Activated naive CD8-positive, alpha-beta T cell treated with anti-CD3 and anti-CD28 coated beads for 36 hours (primary cell): ENCODE results near the gene APOC4. TPM values are rescaled to one million over a fixed set of nuclear protein-coding genes. Genes with fewer than 3 reads are reported as not detected.
A peak's percentile ranks its signal among the peaks of the same experiment; 100 is the strongest.
"Not testable (repeated sequence)": the region's sequence is repeated elsewhere in the genome, so short reads cannot be mapped to it uniquely, and the experiment has no call there.

Experiments used
- DNase-seq: peaks from one replicate; pipeline ENCODE4 v3.0.0; 2021
- H3K27ac Mint-ChIP-seq: one replicate; pipeline ENCODE4 v1.8.0; 2022; ENCODE audit warnings: mild to moderate bottlenecking, moderate library complexity, mixed read lengths
- H3K27me3 Mint-ChIP-seq: one replicate; pipeline ENCODE4 v1.8.0; 2022; ENCODE audit warnings: mild to moderate bottlenecking, mixed read lengths
- H3K36me3 Mint-ChIP-seq: one replicate; pipeline ENCODE4 v1.8.0; 2021; ENCODE audit warnings: mild to moderate bottlenecking, mixed read lengths
- H3K4me1 Mint-ChIP-seq: one replicate; pipeline ENCODE4 v1.8.0; 2021; ENCODE audit warnings: mixed read lengths
- H3K4me3 Mint-ChIP-seq: one replicate; pipeline ENCODE4 v1.8.0; 2022; ENCODE audit warnings: mild to moderate bottlenecking, moderate library complexity, mixed read lengths
- H3K9me3 Mint-ChIP-seq: one replicate; pipeline ENCODE4 v1.8.0; 2022; ENCODE audit warnings: mixed read lengths
- total RNA-seq, 2 experiments: library from RNA; stranded (reverse); gene quantifications; one replicate each; pipeline ENCODE4 v1.2.3, GENCODE V29; 2021

APOC4 gene
- total RNA-seq, 2 experiments from 2014 or later = not detected

DNA sequence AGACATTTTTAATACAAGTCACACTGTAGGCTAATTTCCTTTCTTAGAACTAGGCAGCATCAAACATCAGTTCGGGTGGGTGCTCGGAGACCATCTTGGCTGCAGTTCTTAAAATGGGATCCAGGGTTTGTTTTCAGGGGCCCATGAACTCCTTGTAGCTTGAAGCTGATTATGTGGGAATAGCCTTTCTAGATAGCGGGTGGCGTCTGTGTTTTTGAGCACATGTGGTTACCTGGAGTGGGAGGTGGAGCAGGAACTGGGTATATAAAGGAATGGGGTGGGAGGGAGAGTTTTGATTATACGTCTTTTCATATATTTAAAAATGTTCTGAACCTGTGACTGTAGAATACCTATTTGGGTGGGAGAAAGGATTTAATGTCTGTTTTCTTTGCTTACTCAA lies 26.1 kb downstream of the APOC4 start:
- no peak for DNase-seq
- H3K27me3 Mint-ChIP-seq = no peaks in the 10 kb centered on the region
- H3K4me1 Mint-ChIP-seq = no peaks in the 10 kb centered on the region
- no peak overlapping the region for H3K4me3 Mint-ChIP-seq
- no peaks in the 10 kb centered on the region for H3K9me3 Mint-ChIP-seq
- H3K27ac Mint-ChIP-seq = no peak overlapping the region
- H3K36me3 Mint-ChIP-seq = peaks cover 7% of the 10 kb centered on the region

DNA sequence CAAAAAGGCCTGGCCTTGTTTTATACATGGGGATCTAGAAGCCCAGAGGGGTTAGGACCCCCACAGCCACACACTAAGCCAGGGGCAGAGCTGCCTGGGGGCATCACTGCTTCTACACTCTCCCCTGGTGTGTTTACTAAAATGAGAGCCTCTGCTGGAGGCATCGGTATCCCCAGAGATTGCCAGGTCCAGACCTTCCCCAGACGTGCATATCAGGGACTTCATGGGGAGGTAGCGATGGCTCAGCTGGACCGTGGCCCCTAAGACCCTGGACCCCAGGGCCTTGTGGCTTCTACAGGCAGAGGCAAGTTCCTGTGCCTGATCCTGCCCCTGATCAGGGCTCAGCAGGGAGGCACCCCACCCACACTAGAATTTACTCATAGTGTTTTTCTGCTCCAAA lies 26.6 kb downstream of the APOC4 start:
- H3K36me3 Mint-ChIP-seq = peaks cover 5% of the 10 kb centered on the region
- no peak overlapping the region for H3K27ac Mint-ChIP-seq
- H3K9me3 Mint-ChIP-seq = no peaks in the 10 kb centered on the region
- H3K4me1 Mint-ChIP-seq = no peaks in the 10 kb centered on the region
- no peak for DNase-seq
- no peak overlapping the region for H3K4me3 Mint-ChIP-seq
- H3K27me3 Mint-ChIP-seq = no peaks in the 10 kb centered on the region

DNA sequence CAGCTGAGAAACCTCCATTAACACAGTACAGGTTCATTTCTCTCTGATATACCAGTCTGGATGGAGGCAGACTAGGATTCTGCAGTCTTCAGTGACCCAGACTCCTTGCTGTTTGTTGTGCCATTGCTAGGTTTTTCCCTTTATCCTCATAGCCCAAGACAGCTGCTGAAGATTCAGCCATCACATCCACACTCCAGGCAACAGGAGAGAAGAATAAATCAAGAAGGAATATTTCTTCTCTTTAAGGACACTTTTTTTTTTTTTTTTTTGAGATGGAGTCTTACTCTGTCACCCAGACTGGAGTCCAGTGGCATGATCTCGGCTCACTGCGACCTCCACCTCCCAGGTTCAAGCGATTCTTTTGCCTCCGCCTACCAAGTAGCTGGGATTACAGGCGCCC lies 27.4 kb downstream of the APOC4 start:
- H3K4me1 Mint-ChIP-seq = no peaks in the 10 kb centered on the region
- peaks cover 6% of the 10 kb centered on the region for H3K36me3 Mint-ChIP-seq
- H3K27ac Mint-ChIP-seq = no peak overlapping the region
- DNase-seq = no peak
- no peaks in the 10 kb centered on the region for H3K27me3 Mint-ChIP-seq
- H3K4me3 Mint-ChIP-seq = no peak overlapping the region
- H3K9me3 Mint-ChIP-seq = no peaks in the 10 kb centered on the region

DNA sequence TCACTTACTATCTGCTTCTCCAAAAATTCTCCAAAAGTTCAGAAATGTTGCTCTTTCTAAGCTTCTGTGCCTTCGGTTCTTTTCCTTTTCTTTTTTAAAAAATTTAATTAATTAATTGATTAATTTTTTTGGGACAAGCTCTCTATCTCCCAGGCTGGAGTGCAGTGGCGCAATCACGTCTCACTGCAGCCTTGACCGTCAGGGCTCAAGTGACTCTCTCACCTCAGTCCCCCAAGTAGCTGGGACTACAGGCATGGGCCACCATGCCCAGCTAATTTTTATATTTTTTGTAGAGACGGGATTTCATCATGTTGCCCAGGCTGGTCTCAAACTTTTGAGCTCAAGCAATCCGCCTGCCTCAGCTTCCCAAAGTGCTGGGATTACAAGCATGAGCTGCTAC lies 29.4 kb downstream of the APOC4 start:
- DNase-seq, H3K27me3 Mint-ChIP-seq, H3K4me3 Mint-ChIP-seq, H3K27ac Mint-ChIP-seq, H3K9me3 Mint-ChIP-seq, H3K36me3 Mint-ChIP-seq, H3K4me1 Mint-ChIP-seq: not testable (repeated sequence)

DNA sequence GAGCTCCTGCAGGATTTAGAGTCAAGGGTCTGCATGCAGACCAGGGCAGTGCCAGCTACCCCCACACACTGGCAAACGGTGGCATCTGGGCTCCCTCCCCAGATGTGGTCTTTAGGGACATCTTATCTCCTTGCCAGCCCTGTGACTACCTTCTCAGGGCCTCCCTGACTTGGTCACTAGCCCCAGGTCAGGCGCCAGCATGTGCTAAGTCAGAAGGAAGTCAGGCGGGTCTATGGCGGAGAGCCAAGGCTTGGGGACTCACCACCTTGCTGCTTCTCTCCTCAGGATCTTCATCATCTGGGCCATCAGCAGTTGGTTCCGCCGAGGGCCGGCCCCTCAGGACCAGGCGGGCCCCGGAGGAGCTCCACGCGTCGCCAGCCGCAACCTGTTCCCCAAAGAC lies 30.8 kb downstream of the APOC4 start:
- Mint-ChIP-seq H3K27ac (no peak overlapping the region), H3K27me3 (no peaks in the 10 kb centered on the region)

DNA sequence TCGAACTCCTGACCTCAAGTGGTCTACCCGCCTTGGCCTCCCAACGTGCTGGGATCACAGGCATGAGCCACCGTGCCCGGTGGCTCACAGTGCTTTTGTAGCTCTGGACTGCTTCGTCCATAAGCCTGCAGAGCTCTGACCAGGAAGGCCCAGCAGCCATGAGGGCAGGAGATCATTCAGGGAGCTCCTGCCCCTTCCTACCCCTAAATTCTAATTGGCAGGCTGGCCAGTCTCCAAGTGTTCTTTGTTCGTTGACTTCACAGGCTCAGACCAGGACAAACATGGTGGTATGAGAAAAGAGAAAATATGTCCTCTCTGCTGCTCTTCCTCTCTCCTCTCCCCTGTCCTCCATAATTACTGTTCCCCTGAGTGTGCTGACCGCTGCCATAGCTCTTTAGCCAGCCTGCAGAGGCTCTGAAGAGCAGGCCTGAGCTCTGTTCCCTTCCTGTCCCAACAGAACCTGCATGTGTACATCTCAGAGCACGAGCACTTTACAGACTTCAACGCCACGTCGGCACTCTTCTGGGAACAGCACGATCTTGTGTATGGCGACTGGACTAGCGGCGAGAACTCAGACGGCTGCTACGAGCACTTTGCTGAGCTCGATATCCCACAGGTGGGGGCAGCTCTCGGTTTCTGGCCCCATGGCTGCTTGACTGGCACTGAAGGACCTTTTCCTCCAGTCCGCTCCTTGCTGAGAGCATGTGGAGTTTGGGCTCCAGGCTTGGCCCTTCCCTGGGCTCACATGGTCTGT lies 32.1 kb downstream of the APOC4 start:
- Mint-ChIP-seq H3K36me3 (peaks cover 9% of the 10 kb centered on the region), H3K27ac (no peak overlapping the region), H3K4me1 (peaks cover 1% of the 10 kb centered on the region), H3K4me3 (no peak overlapping the region), H3K9me3 (no peaks in the 10 kb centered on the region), H3K27me3 (no peaks in the 10 kb centered on the region)
- DNase-seq = no peak

More for the DNA sequence above, 30.8 kb downstream of the APOC4 start:
- Mint-ChIP-seq H3K36me3 (peaks cover 9% of the 10 kb centered on the region), H3K4me3 (no peak overlapping the region), H3K9me3 (no peaks in the 10 kb centered on the region), H3K4me1 (peaks cover 1% of the 10 kb centered on the region)
- DNase-seq = no peak

DNA sequence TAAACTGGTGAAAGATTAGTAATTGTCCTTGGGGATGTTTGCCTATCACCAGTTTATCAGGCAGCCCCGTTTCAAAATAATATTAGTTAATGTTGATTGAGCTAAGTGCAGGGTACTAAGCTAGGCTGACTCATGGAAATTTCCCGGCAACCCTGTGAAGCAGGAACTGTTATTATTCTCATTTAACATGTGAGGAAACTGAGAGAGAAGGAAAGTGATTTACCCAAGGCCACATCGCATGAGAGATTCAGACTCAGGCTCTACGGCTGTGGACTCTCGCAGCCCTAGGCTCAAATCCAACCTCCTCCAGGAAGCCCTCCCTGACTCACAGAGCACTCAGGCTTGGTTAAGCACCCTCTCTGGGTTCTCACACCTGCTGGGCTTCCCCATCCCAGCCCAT lies 32.8 kb downstream of the APOC4 start:
- DNase-seq = no peak
- no peaks in the 10 kb centered on the region for H3K9me3 Mint-ChIP-seq
- H3K4me1 Mint-ChIP-seq = peaks cover 1% of the 10 kb centered on the region
- H3K36me3 Mint-ChIP-seq = peaks cover 10% of the 10 kb centered on the region
- no peak overlapping the region for H3K4me3 Mint-ChIP-seq
- H3K27ac Mint-ChIP-seq = no peak overlapping the region
- no peaks in the 10 kb centered on the region for H3K27me3 Mint-ChIP-seq

DNA sequence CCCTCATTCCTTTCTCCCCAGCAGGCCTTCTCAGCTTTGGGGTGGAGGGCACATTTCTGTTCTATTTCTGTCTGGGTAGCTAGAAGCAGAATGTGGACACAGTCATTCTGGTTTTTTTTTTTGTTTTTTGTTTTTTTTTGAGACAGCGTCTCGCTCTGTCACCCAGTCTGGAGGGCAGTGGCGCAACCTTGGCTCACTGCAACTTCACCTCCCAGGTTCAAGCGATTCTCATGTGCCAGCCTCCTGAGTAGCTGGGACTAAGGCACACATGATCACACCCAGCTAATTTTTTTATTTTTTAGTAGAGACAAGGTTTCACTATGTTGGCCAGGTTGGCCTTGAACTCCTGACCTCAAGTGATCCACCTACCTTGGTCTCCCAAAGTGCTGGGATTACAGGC lies 33.4 kb downstream of the APOC4 start:
- Mint-ChIP-seq H3K27ac (no peak overlapping the region), H3K36me3 (peaks cover 11% of the 10 kb centered on the region)

DNA sequence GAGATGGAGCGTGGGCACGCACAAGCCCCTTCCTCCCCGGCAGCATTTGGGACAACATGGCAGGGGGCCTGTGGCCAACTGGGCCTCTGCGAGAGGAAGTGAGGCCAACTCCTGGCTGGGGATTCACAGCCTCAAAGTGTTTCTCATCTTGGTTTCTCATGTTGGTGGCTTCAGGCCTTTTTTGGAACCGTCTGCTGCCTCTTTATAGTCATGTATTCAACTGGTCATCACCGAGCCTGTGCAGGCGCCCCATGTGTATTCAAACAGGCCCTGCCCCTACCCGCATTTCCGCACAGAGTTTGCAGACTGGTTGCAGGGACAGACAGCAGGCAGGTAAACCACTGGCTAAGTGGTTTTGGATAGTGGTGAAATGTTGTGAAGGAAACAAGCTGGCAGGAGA lies 42.0 kb downstream of the APOC4 start:
- H3K4me1 Mint-ChIP-seq = no peaks in the 10 kb centered on the region
- no peak overlapping the region for H3K27ac Mint-ChIP-seq
- DNase-seq = no peak
- no peaks in the 10 kb centered on the region for H3K27me3 Mint-ChIP-seq
- H3K36me3 Mint-ChIP-seq = peaks cover 2% of the 10 kb centered on the region
- H3K9me3 Mint-ChIP-seq = no peaks in the 10 kb centered on the region
- H3K4me3 Mint-ChIP-seq = no peak overlapping the region

More for the DNA sequence above, 33.4 kb downstream of the APOC4 start:
- H3K4me1 Mint-ChIP-seq = peaks cover 1% of the 10 kb centered on the region
- DNase-seq = no peak
- no peaks in the 10 kb centered on the region for H3K27me3 Mint-ChIP-seq
- H3K4me3 Mint-ChIP-seq = no peak overlapping the region
- no peaks in the 10 kb centered on the region for H3K9me3 Mint-ChIP-seq

DNA sequence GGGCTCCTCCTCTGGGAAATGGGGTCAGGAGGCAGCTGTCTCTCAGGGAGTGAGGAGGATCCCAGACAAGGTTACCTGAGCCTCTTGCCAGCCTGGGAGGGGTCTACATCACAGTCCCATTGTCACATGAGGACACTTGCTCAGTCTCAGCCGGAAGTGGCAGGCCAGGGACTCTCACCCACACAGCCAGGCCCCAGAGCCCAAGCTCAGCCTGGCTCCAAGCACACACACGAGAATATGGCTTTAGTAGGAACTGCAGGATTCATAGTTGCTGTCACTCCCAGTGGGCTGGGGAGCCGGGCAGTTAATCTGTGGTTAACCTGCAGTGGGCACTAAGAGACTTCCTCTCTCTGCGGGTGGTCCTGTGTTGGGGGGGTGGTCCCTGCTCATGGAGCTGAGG lies 43.4 kb downstream of the APOC4 start:
- H3K4me1 Mint-ChIP-seq = no peaks in the 10 kb centered on the region
- no peak overlapping the region for H3K27ac Mint-ChIP-seq
- H3K36me3 Mint-ChIP-seq = no peaks in the 10 kb centered on the region
- no peak overlapping the region for H3K4me3 Mint-ChIP-seq
- H3K9me3 Mint-ChIP-seq = no peaks in the 10 kb centered on the region
- no peak for DNase-seq
- H3K27me3 Mint-ChIP-seq = no peaks in the 10 kb centered on the region

DNA sequence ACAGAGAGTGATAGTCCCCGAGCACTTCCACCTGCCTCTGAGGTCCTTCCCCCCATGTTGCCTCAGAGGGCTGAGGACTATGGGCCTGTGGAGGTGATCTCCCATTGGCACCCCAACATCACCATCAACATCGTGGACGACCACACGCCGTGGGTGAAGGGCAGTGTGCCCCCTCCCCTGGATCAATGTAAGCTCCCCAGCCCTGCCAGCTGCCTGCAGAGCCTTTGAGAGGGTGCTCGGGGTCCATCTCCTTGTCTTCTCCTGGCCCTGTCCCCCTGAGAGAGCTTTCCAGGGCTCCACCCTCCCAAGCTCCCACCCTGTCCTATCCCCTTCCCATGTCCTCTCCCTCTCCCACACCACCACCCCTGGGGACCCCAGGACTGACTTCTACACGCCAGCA lies 44.4 kb downstream of the APOC4 start:
- no peaks in the 10 kb centered on the region for H3K36me3 Mint-ChIP-seq
- no peaks in the 10 kb centered on the region for H3K4me1 Mint-ChIP-seq
- no peaks in the 10 kb centered on the region for H3K27me3 Mint-ChIP-seq
- H3K9me3 Mint-ChIP-seq = no peaks in the 10 kb centered on the region
- H3K27ac Mint-ChIP-seq = no peak overlapping the region
- no peak for DNase-seq
- no peak overlapping the region for H3K4me3 Mint-ChIP-seq

DNA sequence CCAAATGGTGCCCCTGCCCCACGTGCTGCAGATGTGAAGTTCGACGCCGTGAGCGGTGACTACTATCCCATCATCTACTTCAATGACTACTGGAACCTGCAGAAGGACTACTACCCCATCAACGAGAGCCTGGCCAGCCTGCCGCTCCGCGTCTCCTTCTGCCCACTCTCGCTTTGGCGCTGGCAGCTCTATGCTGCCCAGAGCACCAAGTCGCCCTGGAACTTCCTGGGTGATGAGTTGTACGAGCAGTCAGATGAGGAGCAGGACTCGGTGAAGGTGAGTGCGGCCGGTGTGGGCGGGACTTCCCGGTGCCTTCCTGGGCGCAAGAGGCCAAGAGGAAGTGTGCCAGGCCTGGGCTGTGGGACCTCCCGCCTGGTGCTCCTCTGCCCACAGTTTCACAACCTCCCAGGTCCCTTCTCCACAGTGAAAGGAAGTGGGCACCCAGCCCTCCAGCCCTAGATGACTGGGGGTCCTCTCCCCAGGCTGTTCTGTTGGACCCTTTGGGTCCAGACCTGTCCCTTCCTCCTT lies 45.2 kb downstream of the APOC4 start:
- H3K27ac Mint-ChIP-seq = no peak overlapping the region

DNA sequence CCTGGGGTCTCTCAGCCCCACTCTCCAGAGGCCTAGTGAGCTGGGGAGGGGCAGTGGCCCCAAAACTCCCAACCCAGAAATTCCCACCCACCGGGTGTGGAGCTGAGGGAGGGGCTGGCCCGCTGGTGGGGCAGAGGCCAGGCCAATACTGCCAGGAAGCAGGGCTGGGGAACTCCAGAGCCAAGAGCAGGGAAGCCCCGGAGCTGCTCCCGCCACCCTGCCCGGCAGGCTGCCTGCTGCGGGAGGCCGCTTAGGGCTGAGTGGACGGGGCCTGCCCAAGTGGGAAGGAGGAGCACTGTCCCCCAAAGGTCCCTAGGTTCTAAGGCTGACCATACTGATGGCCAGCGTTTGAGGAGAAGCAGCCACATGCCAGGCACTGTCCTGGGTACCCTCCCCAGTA lies 46.2 kb downstream of the APOC4 start:
- Mint-ChIP-seq H3K9me3 (no peaks in the 10 kb centered on the region), H3K27me3 (no peaks in the 10 kb centered on the region), H3K4me3 (no peak overlapping the region), H3K36me3 (no peaks in the 10 kb centered on the region), H3K4me1 (no peaks in the 10 kb centered on the region), H3K27ac (no peak overlapping the region)
- DNase-seq = no peak

More for the DNA sequence above, 45.2 kb downstream of the APOC4 start:
- no peaks in the 10 kb centered on the region for H3K9me3 Mint-ChIP-seq
- H3K4me3 Mint-ChIP-seq = no peak overlapping the region
- H3K36me3 Mint-ChIP-seq = no peaks in the 10 kb centered on the region
- no peak for DNase-seq
- no peaks in the 10 kb centered on the region for H3K27me3 Mint-ChIP-seq
- no peaks in the 10 kb centered on the region for H3K4me1 Mint-ChIP-seq

DNA sequence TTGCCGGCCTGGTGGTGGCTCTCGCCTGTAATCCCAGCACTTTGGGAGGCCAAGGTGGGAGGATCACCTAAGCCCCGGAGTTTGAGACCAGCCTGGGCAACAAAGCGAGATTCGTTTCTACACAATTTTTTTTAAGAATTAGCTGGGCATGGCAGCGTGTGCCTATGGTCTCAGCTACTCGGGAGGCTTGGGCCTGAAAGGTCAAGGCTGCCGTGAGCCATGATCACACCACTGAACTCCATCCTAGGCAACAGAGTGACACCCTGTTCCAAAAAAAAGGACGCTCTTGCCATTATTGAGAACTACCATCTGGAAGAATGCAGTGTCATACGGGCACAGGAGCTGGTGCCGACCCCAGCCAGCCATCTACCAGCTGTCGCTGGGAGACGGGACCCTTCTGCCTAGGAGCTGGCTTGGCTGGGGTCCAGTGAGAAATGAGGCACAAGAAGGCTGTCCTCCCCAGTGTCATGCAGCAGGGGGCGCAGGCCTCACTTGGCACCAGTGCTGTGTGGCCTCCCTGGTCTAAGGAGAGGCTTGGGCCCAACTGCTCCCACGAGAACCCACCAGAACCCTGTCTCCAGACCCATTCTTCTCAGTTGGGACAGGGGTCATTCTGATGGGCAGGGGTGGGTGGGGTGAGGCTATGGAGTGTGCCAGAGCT lies 47.0 kb downstream of the APOC4 start:
- no peaks in the 10 kb centered on the region for H3K36me3 Mint-ChIP-seq
- H3K27me3 Mint-ChIP-seq = no peaks in the 10 kb centered on the region
- no peak overlapping the region for H3K27ac Mint-ChIP-seq
- DNase-seq = peak; percentile 61
- no peaks in the 10 kb centered on the region for H3K9me3 Mint-ChIP-seq
- H3K4me1 Mint-ChIP-seq = no peaks in the 10 kb centered on the region
- no peak overlapping the region for H3K4me3 Mint-ChIP-seq

DNA sequence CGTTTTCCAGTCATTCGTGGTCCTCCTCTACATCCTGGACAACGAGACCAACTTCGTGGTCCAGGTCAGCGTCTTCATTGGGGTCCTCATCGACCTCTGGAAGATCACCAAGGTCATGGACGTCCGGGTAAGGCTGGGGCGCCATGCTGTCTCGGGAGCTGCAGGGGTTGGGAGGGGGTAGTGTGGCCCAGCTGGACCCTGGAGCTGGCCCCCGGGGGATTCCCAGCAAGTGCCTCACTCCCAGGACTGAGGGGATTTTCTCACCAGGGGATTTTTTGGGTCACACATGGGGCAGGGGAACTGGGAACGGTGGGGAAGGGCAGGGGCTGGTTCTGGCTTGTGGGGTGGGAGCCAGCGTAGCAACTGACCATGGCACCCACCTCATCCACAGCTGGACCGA lies 48.4 kb downstream of the APOC4 start:
- peaks cover 2% of the 10 kb centered on the region for H3K4me1 Mint-ChIP-seq
- no peak for DNase-seq
- H3K4me3 Mint-ChIP-seq = no peak overlapping the region
- H3K9me3 Mint-ChIP-seq = no peaks in the 10 kb centered on the region
- no peak overlapping the region for H3K27ac Mint-ChIP-seq
- no peaks in the 10 kb centered on the region for H3K27me3 Mint-ChIP-seq
- no peaks in the 10 kb centered on the region for H3K36me3 Mint-ChIP-seq

DNA sequence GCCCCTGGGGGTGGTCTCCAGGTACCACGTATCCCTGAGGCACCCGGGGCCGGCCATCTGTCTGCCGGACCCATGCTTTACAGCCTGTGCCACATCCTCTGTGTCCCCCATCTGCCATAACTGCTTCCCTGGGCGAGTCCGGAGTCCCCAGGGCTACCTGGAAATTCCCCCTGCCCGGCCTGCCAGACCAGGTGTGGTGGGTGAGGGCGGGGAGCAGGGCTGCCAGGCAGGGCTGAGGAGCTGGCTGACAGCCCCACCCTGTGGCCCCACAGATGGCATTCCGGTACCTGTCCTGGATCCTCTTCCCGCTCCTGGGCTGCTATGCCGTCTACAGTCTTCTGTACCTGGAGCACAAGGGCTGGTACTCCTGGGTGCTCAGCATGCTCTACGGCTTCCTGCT lies 48.9 kb downstream of the APOC4 start:
- Mint-ChIP-seq H3K36me3 (no peaks in the 10 kb centered on the region), H3K4me3 (no peak overlapping the region), H3K4me1 (peaks cover 2% of the 10 kb centered on the region), H3K27ac (no peak overlapping the region), H3K9me3 (no peaks in the 10 kb centered on the region), H3K27me3 (no peaks in the 10 kb centered on the region)
- DNase-seq = no peak
